Measurements from ENCODE around the gene TULP4. TPM values are rescaled to one million over a fixed set of nuclear protein-coding genes. Genes with fewer than 3 reads are reported as not detected.

The TULP4 gene
- total RNA-seq, 1 experiment from 2014 or later = 126 TPM

DNA sequence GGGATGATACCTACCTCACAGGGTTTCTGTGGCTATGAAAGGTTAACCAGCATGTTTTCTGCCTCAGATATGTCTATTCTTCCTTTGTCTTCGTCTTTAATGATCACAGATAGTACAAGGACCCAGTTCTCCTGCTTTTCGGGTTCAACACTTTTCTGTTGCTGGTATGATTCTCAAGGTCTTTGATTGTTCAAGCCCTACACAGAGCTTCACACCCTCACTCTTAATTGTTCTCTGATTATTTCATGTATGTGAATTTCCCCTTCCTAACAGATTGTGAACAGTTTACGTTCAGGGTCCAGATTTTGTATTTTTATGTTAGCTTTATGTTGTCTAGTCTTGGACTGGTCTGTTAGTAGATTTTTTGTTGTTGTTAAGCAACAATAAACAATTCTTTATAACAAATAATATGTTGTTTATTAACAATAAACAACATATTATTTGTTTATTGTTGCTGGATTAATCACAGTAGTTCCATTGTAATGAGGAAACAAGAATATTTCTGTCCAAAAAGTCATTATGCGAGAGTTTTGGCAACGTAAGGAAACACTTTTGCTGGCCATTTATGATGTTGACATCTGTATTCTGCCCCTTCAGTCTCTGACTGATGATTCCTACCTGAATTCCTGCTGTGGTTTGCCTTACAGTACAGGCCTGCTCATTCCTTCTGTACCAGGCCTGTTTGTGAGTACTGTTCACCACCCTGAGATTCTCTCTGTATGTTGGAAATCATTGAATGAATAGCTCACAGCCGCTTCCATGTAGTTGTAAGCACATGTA is 27.2 kb upstream of the TULP4 start:
- TF ChIP-seq, protein P1, sequence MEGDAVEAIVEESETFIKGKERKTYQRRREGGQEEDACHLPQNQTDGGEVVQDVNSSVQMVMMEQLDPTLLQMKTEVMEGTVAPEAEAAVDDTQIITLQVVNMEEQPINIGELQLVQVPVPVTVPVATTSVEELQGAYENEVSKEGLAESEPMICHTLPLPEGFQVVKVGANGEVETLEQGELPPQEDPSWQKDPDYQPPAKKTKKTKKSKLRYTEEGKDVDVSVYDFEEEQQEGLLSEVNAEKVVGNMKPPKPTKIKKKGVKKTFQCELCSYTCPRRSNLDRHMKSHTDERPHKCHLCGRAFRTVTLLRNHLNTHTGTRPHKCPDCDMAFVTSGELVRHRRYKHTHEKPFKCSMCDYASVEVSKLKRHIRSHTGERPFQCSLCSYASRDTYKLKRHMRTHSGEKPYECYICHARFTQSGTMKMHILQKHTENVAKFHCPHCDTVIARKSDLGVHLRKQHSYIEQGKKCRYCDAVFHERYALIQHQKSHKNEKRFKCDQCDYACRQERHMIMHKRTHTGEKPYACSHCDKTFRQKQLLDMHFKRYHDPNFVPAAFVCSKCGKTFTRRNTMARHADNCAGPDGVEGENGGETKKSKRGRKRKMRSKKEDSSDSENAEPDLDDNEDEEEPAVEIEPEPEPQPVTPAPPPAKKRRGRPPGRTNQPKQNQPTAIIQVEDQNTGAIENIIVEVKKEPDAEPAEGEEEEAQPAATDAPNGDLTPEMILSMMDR (IDR thresholded peaks at IDR 0.05; ENCODE audit: insufficient read depth in 1 of 2, low read depth in 1 of 2, low read length in 1 of 2, severe bottlenecking in 1 of 2, unreplicated experiment in 1 of 2) = no peak
- H3K4me1 Mint-ChIP-seq (ENCODE audit: low read depth, unreplicated experiment) = peaks cover 18% of the 10 kb centered on the region
- H3K36me3 ChIP-seq (ENCODE audit: control insufficient read depth, insufficient read depth, low read length) = peaks cover 1% of the 10 kb centered on the region; the same call in 1 of the 2 replicates
- no peak overlapping the region for H3K4me3 Mint-ChIP-seq (ENCODE audit: unreplicated experiment)
- POLR2A ChIA-PET = no interaction called here
- no peaks in the 10 kb centered on the region for H3K27me3 ChIP-seq (replicated peaks; ENCODE audit: control insufficient read depth, insufficient read depth, low read length)
- CTCF ChIA-PET = no interaction called here
- no peaks in the 10 kb centered on the region for H3K9me3 Mint-ChIP-seq (ENCODE audit: unreplicated experiment)
- H3K9me3 ChIP-seq = no peaks in the 10 kb centered on the region
- H3K36me3 Mint-ChIP-seq (ENCODE audit: insufficient read depth, unreplicated experiment) = peaks cover 45% of the 10 kb centered on the region
- no peak for DNase-seq
- peaks cover 11% of the 10 kb centered on the region; the same call in 1 of the 2 replicates for H3K4me1 ChIP-seq
- H3K27ac Mint-ChIP-seq (ENCODE audit: unreplicated experiment) = peak overlapping the region; percentile 2
- no peak overlapping the region for H3K4me3 ChIP-seq (ENCODE audit: low read depth, low read length)
- no peaks in the 10 kb centered on the region for H3K27me3 Mint-ChIP-seq (ENCODE audit: insufficient read depth, unreplicated experiment)
- no TSS peak for BruUV-seq (replicated peaks)
- intact Hi-C loops (cut with micrococcal nuclease; ENCODE audit: unreplicated experiment) = loop anchor here (5.0 kb wide), 1 partner anchor 43 kb away; no protein-coding TSS in a partner anchor

DNA sequence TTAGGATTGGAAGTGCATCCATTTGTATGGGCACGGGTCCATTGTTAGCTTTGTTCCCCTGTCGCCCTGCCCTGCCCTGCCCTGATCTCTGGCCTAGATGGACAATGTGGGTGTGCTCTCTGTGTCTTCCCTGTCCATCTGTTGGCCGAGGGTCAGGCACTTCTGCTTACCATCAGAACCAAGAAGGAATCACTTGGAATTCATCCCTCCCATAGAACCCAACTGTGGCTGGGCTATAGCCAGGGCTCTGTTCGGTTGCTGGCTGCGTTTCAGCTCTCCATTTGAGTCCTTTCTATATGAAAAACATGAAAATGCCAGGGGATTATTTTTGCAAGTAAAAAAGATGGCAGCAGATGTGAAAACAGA is 26.6 kb upstream of the TULP4 start:
- H3K9me3 ChIP-seq = no peaks in the 10 kb centered on the region
- Mint-ChIP-seq H3K4me3 (ENCODE audit: unreplicated experiment) (no peak overlapping the region), H3K9me3 (ENCODE audit: unreplicated experiment) (no peaks in the 10 kb centered on the region), H3K27ac (ENCODE audit: unreplicated experiment) (no peak overlapping the region), H3K27me3 (ENCODE audit: insufficient read depth, unreplicated experiment) (no peaks in the 10 kb centered on the region), H3K4me1 (ENCODE audit: low read depth, unreplicated experiment) (peaks cover 24% of the 10 kb centered on the region), H3K36me3 (ENCODE audit: insufficient read depth, unreplicated experiment) (peaks cover 45% of the 10 kb centered on the region)
- BruUV-seq (replicated peaks) = no TSS peak
- ChIA-PET POLR2A (no interaction called here), CTCF (no interaction called here)
- intact Hi-C loops (cut with micrococcal nuclease; ENCODE audit: unreplicated experiment) = loop anchor here (5.0 kb wide), 1 partner anchor 43 kb away; no protein-coding TSS in a partner anchor
- H3K4me3 ChIP-seq (ENCODE audit: low read depth, low read length) = no peak overlapping the region
- no peaks in the 10 kb centered on the region for H3K27me3 ChIP-seq (replicated peaks; ENCODE audit: control insufficient read depth, insufficient read depth, low read length)
- TF ChIP-seq, protein P1 (IDR thresholded peaks at IDR 0.05; ENCODE audit: insufficient read depth in 1 of 2, low read depth in 1 of 2, low read length in 1 of 2, severe bottlenecking in 1 of 2, unreplicated experiment in 1 of 2) = no peak
- H3K4me1 ChIP-seq = peaks cover 11% of the 10 kb centered on the region; the same call in 1 of the 2 replicates
- H3K36me3 ChIP-seq (ENCODE audit: control insufficient read depth, insufficient read depth, low read length) = peaks cover 1% of the 10 kb centered on the region; the same call in 1 of the 2 replicates
- DNase-seq = no peak

DNA sequence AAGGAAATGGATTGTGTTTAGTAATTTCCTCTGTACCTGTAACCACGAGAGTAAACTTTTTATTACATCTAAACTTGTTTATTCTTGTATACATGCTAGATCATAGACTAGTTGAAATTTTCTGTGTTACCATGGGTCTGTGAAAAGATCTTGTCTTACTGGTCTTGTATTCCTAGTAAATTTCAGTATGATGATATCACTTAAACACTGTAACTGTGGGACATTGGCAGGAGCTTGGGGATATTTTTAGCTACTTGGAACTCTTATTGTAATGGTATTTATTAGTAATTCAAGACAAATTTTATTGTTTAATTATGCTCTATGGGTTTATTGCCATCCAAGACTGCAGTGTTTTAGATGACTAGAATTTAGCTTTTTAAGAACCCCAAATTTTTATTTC is 25.9 kb upstream of the TULP4 start:
- intact Hi-C loops (cut with micrococcal nuclease; ENCODE audit: unreplicated experiment) = loop anchor here (5.0 kb wide), 1 partner anchor 44 kb away; no protein-coding TSS in a partner anchor
- H3K36me3 Mint-ChIP-seq (ENCODE audit: insufficient read depth, unreplicated experiment) = peaks cover 48% of the 10 kb centered on the region
- ChIA-PET CTCF (no interaction called here), POLR2A (interaction anchor here (0.6 kb wide), 1 partner anchor 533 kb away, joined by 4 read pairs; the partner anchor contains the start of gene EZR)
- Histone ChIP-seq H3K9me3 (no peaks in the 10 kb centered on the region), H3K36me3 (ENCODE audit: control insufficient read depth, insufficient read depth, low read length) (peaks cover 1% of the 10 kb centered on the region; the same call in 1 of the 2 replicates), H3K4me3 (ENCODE audit: low read depth, low read length) (no peak overlapping the region), H3K27me3 (replicated peaks; ENCODE audit: control insufficient read depth, insufficient read depth, low read length) (no peaks in the 10 kb centered on the region), H3K4me1 (peaks cover 11% of the 10 kb centered on the region; the same call in 1 of the 2 replicates)
- DNase-seq = no peak
- TF ChIP-seq, protein P1 (IDR thresholded peaks at IDR 0.05; ENCODE audit: insufficient read depth in 1 of 2, low read depth in 1 of 2, low read length in 1 of 2, severe bottlenecking in 1 of 2, unreplicated experiment in 1 of 2) = no peak
- H3K27me3 Mint-ChIP-seq (ENCODE audit: insufficient read depth, unreplicated experiment) = no peaks in the 10 kb centered on the region
- H3K27ac Mint-ChIP-seq (ENCODE audit: unreplicated experiment) = no peak overlapping the region
- peaks cover 31% of the 10 kb centered on the region for H3K4me1 Mint-ChIP-seq (ENCODE audit: low read depth, unreplicated experiment)
- no peak overlapping the region for H3K4me3 Mint-ChIP-seq (ENCODE audit: unreplicated experiment)
- no peaks in the 10 kb centered on the region for H3K9me3 Mint-ChIP-seq (ENCODE audit: unreplicated experiment)
- BruUV-seq (replicated peaks) = no TSS peak
